Esophagus muscularis mucosa (tissue), 3 donors: ENCODE data around the gene TOMM5.

Source experiments
- POLR2AphosphoS5 ChIP-seq, 2 donors: sonication (generic); formaldehyde crosslinking; IDR thresholded peaks; one replicate each; pipeline ENCODE4 v1.6.1; 2017; ENCODE audit warnings: antibody characterized with exemption in 2 of 2
- TF ChIP-seq, protein P1 (sequence below), 3 experiments: fragments of 200-600 bp in 2 of 3; fragments of 450-650 bp in 1 of 3; sonication (generic) in 2 of 3; IDR thresholded peaks; one replicate each; pipeline ENCODE4 v1.5.1; 2017 to 2019; ENCODE audit warnings: antibody characterized with exemption in 3 of 3, mild to moderate bottlenecking in 2 of 3, moderate library complexity in 1 of 3

DNA sequence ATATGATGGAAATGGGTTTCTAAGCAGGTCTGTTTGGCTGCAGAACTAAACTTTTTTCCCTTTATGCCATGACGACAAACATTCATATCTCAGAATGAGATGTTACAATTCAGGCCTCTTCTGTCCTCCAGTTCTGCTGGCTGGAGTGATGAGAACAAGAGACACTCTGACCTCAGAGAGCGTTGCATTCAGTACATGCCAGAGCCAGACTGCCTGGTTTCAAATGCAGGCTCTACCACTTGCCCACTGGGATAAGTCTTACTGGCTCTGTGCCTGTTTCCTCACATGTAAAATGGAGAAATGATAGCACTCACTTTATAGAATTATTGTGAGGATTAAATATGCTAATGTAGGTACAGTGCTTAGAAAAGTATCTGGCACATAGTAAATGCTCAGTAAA is 24.8 kb upstream of the TOMM5 start:
- TF ChIP-seq, protein P1, sequence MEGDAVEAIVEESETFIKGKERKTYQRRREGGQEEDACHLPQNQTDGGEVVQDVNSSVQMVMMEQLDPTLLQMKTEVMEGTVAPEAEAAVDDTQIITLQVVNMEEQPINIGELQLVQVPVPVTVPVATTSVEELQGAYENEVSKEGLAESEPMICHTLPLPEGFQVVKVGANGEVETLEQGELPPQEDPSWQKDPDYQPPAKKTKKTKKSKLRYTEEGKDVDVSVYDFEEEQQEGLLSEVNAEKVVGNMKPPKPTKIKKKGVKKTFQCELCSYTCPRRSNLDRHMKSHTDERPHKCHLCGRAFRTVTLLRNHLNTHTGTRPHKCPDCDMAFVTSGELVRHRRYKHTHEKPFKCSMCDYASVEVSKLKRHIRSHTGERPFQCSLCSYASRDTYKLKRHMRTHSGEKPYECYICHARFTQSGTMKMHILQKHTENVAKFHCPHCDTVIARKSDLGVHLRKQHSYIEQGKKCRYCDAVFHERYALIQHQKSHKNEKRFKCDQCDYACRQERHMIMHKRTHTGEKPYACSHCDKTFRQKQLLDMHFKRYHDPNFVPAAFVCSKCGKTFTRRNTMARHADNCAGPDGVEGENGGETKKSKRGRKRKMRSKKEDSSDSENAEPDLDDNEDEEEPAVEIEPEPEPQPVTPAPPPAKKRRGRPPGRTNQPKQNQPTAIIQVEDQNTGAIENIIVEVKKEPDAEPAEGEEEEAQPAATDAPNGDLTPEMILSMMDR (IDR thresholded peaks at IDR 0.05): no peak
- no peak for TF ChIP-seq POLR2AphosphoS5 (IDR thresholded peaks at IDR 0.05)
